Activated CD8-positive, alpha-beta T cell treated with anti-CD3 and anti-CD28 coated beads for 36 hours (primary cell): ENCODE results near the gene HNRNPCL2. TPM values are rescaled to one million over a fixed set of nuclear protein-coding genes. Genes with fewer than 3 reads are reported as not detected.
"Not testable (repeated sequence)": the region's sequence is repeated elsewhere in the genome, so short reads cannot be mapped to it uniquely, and the experiment has no call there.

ENCODE experiments used
- ATAC-seq: fragments of 200-7000 bp; cut with Tn5 transposase; one replicate; pipeline ENCODE4 v1.10.0; 2021; ENCODE audit warnings: mild to moderate bottlenecking, moderate library complexity
- CTCF ChIA-PET: fragments of 350-600 bp; sonication (Branson Sonifier 250); formaldehyde crosslinking; loops from one replicate; lab custom pipeline; 2021; ENCODE audit warnings: antibody characterized with exemption; lab: Charles Lee
- POLR2A ChIA-PET: fragments of 350-600 bp; sonication (Branson Sonifier 250); formaldehyde crosslinking; loops from one replicate; lab custom pipeline; 2021; ENCODE audit warnings: antibody characterized with exemption; lab: Charles Lee
- DNase-seq: peaks from one replicate; pipeline ENCODE4 v3.0.0-alpha.2; 2020
- H3K27ac Mint-ChIP-seq: one replicate; pipeline ENCODE4 v1.8.0; 2021; ENCODE audit warnings: mild to moderate bottlenecking, mixed read lengths
- H3K27me3 Mint-ChIP-seq: one replicate; pipeline ENCODE4 v1.8.0; 2021; ENCODE audit warnings: mixed read lengths
- H3K36me3 Mint-ChIP-seq: one replicate; pipeline ENCODE4 v1.8.0; 2021; ENCODE audit warnings: low read depth, mixed read lengths
- H3K4me1 Mint-ChIP-seq: one replicate; pipeline ENCODE4 v1.8.0; 2021; ENCODE audit warnings: low read depth, mixed read lengths
- H3K4me3 Mint-ChIP-seq: one replicate; pipeline ENCODE4 v1.8.0; 2021; ENCODE audit warnings: mild to moderate bottlenecking, moderate library complexity, mixed read lengths
- H3K9me3 Mint-ChIP-seq: one replicate; pipeline ENCODE4 v1.8.0; 2021; ENCODE audit warnings: mixed read lengths
- intact Hi-C: fragments of 100-400 bp; cut with micrococcal nuclease; formaldehyde crosslinking; loops from one replicate; pipeline ENCODE4 v1.10.0; 2022
- total RNA-seq, 2 experiments: library from RNA; stranded (reverse); gene quantifications; one replicate each; pipeline ENCODE4 v1.2.3, GENCODE V29; 2021

HNRNPCL2 gene
- total RNA-seq = not detected

- DNase-seq, H3K27ac Mint-ChIP-seq, H3K4me1 Mint-ChIP-seq, POLR2A ChIA-PET, H3K9me3 Mint-ChIP-seq, H3K27me3 Mint-ChIP-seq, CTCF ChIA-PET, H3K36me3 Mint-ChIP-seq, ATAC-seq, H3K4me3 Mint-ChIP-seq, intact Hi-C loops: not testable (repeated sequence)
Observed at GRCh38 chr1:13116754-13117153, at the start of gene HNRNPCL2. Gene HNRNPCL2 (minus strand): TSS chr1:13116854. CDS start chr1:13116400, 454 bp downstream.

- POLR2A ChIA-PET, CTCF ChIA-PET, H3K9me3 Mint-ChIP-seq, H3K36me3 Mint-ChIP-seq, H3K4me1 Mint-ChIP-seq, H3K4me3 Mint-ChIP-seq, ATAC-seq, DNase-seq, H3K27ac Mint-ChIP-seq, intact Hi-C loops, H3K27me3 Mint-ChIP-seq: not testable (repeated sequence)
Observed at GRCh38 chr1:13165531-13165930, 48.9 kb upstream of the HNRNPCL2 start, which contains the start of gene HNRNPCL4. Gene HNRNPCL4 (minus strand): TSS chr1:13165631. CDS start chr1:13165467, 164 bp downstream.

GRCh38 chr1:13155909-13156308, 39.3 kb upstream of the HNRNPCL2 start, which contains the start of gene PRAMEF26:
Gene PRAMEF26 (minus strand): TSS chr1:13156009. CDS start chr1:13153095, 2,914 bp downstream.
- ATAC-seq, CTCF ChIA-PET, H3K27ac Mint-ChIP-seq, H3K27me3 Mint-ChIP-seq, H3K36me3 Mint-ChIP-seq, DNase-seq, H3K9me3 Mint-ChIP-seq, H3K4me3 Mint-ChIP-seq, intact Hi-C loops, H3K4me1 Mint-ChIP-seq, POLR2A ChIA-PET: not testable (repeated sequence)

GRCh38 chr1:13070474-13070873, 46.2 kb downstream of the HNRNPCL2 start, which contains the start of gene PRAMEF25:
Gene PRAMEF25 (plus strand): TSS chr1:13070774. CDS start chr1:13073694, 2,920 bp downstream.
- DNase-seq, H3K36me3 Mint-ChIP-seq, H3K4me1 Mint-ChIP-seq, intact Hi-C loops, POLR2A ChIA-PET, H3K27me3 Mint-ChIP-seq, H3K4me3 Mint-ChIP-seq, H3K27ac Mint-ChIP-seq, ATAC-seq, CTCF ChIA-PET, H3K9me3 Mint-ChIP-seq: not testable (repeated sequence)

Other genes starting within 250 kb of the HNRNPCL2 start
- gene PRAMEF4, start 230.7 kb downstream of the HNRNPCL2 start, total RNA-seq = not detected
- gene PRAMEF10, start 218.6 kb downstream of the HNRNPCL2 start, total RNA-seq = not detected
- gene PRAMEF7, start 200.2 kb downstream of the HNRNPCL2 start, total RNA-seq = not detected
- not detected for gene PRAMEF6, start 169.3 kb downstream of the HNRNPCL2 start, total RNA-seq
- not detected for gene PRAMEF27, start 60.3 kb downstream of the HNRNPCL2 start, total RNA-seq
- gene HNRNPCL3, start 56.1 kb downstream of the HNRNPCL2 start, total RNA-seq = not detected
- gene PRAMEF25, start 46.1 kb downstream of the HNRNPCL2 start, total RNA-seq = not detected
- gene PRAMEF26, start 39.2 kb upstream of the HNRNPCL2 start, total RNA-seq = not detected
- not detected for gene HNRNPCL4, start 48.8 kb upstream of the HNRNPCL2 start, total RNA-seq
- not detected for gene PRAMEF9, start 55.0 kb upstream of the HNRNPCL2 start, total RNA-seq
- gene PRAMEF13, start 84.6 kb upstream of the HNRNPCL2 start, total RNA-seq = not detected
- gene PRAMEF18, start 109.3 kb upstream of the HNRNPCL2 start, total RNA-seq = not detected
- not detected for gene PRAMEF5, start 137.3 kb upstream of the HNRNPCL2 start, total RNA-seq
- gene PRAMEF8, start 168.3 kb upstream of the HNRNPCL2 start, total RNA-seq = not detected
- not detected for gene PRAMEF33, start 186.7 kb upstream of the HNRNPCL2 start, total RNA-seq
- not detected for gene PRAMEF15, start 198.7 kb upstream of the HNRNPCL2 start, total RNA-seq
- not detected for gene PRAMEF14, start 230.3 kb upstream of the HNRNPCL2 start, total RNA-seq